Heart left ventricle (tissue), 13 donors: ENCODE data around the gene TNS3.

ENCODE experiments used
- CTCF ChIP-seq, 12 donors: fragments of 200-600 bp; sonication (generic) in 4 of 12; IDR thresholded peaks; one replicate each; pipeline versions ENCODE4 v1.5.0 to v1.8.0; 2018 to 2022; ENCODE audit warnings: antibody characterized with exemption in 12 of 12, mild to moderate bottlenecking in 5 of 12
- POLR2A ChIP-seq, 2 donors: fragments of 450-650 bp; IDR thresholded peaks; one replicate each; pipeline ENCODE4 v1.6.1; 2017; ENCODE audit warnings: antibody characterized with exemption in 2 of 2, mild to moderate bottlenecking in 2 of 2, moderate library complexity in 2 of 2
- donor health status: ischemic (EF 13 %, LVEDD 7.1; RV severe dilation, severe dysfunction).
- donor health status: DM: no; HTN: yes; CAD: no.
- donor health status: DM: no; HTN: no; CAD: no.
- donor health status: ischemic (EF 25% LVEDD 6.9; RV normal size, moderate dysfunction).
- donor health status: ischemic (EF 25% LVEDD 5.7; RV mildly dilated, moderate dysfunction).
- donor health status: ischemic (EF 35%, LVEDD 5.7; RV mildly dilated, moderate dysfunction).
- donor health status: nonischemic (EF 11% LVEDD 7.7; RV severe dilation, severe dysfunction).
- donor health status: DM: yes; HTN: yes; CAD: no.
- donor health status: PGD.
- donor health status: ischemic (EF 29% LVEDD 5.4; RV normal size, mild dysfunction).
- donor health status: nonischemic (EF 23%, LVEDD 6.1; RV moderate dilation, normal function).

- TF ChIP-seq CTCF (IDR thresholded peaks at IDR 0.05): no peak
- no peak for TF ChIP-seq POLR2A (IDR thresholded peaks at IDR 0.05)
Measured at GRCh38 chr7:47400741-47401206, 181.1 kb downstream of the TNS3 start.
